ENCODE results near the gene SEL1L.

DNA sequence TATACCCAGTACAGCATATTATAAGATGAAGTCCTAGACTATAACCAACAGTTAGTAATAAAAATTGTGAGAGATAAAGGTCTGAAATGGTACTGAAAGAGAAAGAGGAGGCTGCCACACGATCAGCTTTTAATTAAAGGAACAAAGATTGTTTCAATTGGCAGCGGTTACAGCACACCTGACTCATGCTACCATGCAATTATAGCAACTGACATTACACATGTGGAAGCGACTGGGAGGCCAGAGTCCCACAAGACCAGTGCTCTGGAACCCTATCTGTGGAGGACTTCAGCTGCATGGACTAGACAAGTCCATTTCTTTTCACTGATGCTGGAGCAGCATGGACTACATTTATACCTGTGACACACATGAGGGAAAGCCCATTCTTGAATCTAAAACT, 55.2 kb downstream of the SEL1L start:
- TF ChIP-seq, protein P1, sequence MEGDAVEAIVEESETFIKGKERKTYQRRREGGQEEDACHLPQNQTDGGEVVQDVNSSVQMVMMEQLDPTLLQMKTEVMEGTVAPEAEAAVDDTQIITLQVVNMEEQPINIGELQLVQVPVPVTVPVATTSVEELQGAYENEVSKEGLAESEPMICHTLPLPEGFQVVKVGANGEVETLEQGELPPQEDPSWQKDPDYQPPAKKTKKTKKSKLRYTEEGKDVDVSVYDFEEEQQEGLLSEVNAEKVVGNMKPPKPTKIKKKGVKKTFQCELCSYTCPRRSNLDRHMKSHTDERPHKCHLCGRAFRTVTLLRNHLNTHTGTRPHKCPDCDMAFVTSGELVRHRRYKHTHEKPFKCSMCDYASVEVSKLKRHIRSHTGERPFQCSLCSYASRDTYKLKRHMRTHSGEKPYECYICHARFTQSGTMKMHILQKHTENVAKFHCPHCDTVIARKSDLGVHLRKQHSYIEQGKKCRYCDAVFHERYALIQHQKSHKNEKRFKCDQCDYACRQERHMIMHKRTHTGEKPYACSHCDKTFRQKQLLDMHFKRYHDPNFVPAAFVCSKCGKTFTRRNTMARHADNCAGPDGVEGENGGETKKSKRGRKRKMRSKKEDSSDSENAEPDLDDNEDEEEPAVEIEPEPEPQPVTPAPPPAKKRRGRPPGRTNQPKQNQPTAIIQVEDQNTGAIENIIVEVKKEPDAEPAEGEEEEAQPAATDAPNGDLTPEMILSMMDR (IDR thresholded peaks at IDR 0.05; ENCODE audit: low read length) = no peak
- TF ChIP-seq EZH2 (IDR thresholded peaks at IDR 0.05; ENCODE audit: borderline replicate concordance, low read length) = no peak

Measured in OCI-LY1 (cell line).